GM21786 (cell line): ENCODE measurements around the gene MINK1.

Experiments
- ATAC-seq: cut with Tn5 transposase; IDR thresholded peaks from one replicate; pipeline ENCODE4 v1.9.1; 2021; ENCODE audit not compliant: unreplicated experiment

Gene MINK1

DNA sequence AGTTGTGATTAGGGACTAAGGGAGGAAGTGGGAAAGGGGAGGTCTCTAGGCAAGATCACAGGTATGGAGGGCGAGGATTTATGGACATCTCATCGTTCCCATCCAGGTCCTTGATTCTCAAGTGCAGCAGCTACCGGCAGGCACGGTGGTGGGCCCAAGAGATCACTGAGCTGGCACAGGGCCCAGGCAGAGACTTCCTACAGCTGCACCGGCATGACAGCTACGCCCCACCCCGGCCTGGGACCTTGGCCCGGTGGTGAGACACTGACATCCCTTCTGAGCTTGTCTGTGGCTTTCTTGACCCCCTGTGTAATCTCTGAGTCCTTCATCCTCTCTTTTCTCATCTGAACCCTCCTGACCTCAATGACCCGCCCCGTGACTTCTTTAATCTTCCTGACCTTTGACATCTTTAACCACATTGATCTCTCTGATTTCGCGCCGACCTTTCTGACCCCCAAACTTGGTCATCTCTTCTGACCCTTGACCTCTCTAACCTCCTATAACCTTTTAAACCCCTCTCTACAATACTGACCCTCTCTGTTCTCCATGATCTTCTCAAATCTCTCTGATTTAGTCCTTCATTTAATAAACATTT, 22.3 kb upstream of the MINK1 start:
- no peak for ATAC-seq

DNA sequence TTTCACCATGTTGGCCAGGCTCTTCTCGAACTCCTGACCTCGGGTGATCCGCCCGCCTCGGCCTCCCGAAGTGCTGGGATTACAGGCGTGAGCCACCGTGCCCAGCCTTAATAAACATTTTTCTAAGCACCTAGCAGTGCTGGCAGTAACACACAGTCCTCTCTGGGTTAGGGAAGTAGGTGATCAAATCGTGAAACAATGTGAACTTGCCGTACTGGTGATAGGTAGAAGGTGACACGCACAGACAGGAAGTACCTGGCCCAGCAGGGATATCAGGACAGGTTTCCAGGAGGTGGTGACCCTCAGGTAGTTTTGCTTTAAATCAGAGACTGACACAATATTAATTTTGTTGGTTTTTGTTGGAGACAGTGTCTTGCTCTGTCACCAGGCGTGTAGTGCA, 21.7 kb upstream of the MINK1 start:
- no peak for ATAC-seq

DNA sequence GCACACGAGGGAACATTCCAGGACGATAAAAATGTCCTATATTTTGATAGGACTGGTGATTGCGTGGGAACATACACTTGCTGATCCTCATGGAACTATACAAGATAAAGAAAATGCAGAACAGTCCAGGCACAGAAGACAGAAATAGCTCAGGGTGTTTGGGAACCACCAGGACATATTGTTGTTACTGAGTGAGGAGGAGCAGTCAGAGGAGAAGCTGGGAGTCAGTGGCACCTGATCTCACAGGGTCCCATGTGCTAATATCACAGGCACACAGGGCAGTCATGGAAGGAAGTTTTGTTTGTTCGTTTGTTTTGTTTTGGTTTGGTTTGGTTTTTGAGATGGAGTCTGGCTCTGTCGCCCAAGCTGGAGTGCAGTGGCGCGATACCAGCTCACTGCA, 20.4 kb upstream of the MINK1 start:
- ATAC-seq: no peak

DNA sequence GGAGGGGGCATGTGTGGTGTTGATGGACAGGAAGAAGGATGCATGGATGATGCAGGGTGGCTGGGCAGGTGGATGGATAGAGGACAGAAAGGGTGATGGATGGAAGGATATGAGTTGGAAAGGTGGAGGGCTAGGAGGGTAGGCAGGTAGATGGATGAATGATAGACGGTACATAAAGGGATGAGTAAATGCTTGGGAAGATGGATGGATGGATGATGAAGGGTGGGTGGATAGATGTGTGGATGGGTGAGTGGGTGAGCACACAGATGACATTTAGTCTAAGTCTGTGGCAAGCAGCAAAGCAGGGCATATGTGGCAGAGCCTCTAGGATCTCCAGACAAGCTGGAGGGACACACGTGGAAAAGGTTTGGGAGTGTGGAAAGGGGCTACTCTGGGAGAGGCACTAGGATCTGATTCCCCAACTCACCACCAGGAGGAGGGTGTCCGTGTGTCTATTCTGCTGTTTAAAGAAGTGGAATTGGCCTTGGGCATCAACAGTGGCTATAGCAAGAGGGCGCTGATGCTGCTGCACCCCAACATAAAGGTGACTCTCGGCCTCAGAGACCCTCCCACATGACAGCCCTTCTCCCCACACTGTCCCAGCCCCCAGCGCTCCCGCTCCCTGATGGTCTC, 18.0 kb upstream of the MINK1 start:
- no peak for ATAC-seq

- ATAC-seq: no peak
Measured at GRCh38 chr17:4816826-4817225, 16.3 kb upstream of the MINK1 start.

DNA sequence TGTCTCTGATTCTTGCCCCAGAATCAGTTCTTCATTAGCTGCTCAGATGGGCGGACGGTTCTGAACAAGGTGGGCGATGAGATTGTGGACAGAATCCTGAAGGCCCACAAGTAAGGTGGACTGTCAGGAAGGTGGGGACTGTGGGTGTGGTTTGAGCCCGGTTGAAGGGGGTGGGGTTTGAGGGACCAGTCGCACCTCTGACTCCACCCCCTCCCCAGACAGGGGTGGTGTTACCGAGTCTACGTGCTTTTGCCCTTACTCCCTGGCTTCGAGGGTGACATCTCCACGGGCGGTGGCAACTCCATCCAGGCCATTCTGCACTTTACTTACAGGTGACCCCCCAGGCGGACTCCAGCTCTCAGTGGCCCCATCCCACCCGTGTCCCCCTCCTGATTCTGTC, 14.9 kb upstream of the MINK1 start:
- no peak for ATAC-seq

DNA sequence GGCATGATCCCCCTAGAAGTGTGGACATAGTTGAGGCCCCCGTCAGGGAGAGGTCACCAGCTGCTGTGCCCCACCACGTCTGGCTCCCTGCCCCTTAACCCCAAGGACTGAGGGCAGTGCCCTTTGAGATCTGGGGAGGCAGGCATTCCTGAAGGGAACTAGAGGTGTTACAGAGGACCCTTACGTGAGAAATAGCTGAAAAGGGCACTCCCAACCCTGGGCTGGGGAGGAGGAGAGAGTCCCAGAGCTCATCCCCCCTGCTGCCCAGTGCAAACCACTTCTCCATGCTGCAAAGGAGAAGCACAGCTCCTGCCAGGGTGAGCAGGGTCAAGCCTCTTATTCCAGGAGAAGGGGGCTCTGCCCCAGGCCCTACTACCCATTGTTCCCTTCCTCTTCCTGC, 10.3 kb upstream of the MINK1 start:
- ATAC-seq: no peak

DNA sequence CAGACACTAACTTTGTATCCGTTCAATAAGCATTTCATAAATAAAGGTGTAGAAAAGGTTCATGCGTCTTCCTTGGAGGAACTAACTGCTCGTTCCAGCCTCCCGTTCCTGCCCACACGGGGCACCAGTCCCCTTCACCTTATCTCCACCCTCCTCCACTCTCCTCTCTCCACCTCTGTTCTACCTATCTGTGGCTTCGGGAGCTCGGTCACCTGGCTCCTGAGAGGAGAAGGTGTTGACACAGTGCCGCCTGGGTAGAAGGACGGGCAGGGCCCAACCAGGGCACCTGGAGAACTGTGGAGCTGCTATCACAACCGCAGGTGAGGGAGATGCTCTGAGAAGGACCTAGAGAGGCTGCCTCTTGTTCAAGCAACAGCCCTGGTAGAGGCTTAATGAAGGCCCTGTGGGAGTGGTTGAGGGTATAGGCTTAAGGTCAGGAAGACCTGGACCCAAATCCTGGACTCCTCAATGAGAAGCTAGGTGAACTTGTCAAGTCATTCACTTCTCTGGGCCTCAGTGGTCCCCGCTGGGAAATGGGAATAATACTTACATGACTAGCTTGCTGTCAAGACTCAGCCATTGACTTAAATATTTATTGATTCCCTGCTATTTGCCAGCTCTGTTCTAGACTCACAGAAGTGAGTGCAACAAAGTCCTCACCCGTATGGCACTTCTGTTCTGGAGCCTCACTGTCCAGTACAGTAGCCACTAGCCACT, 9.6 kb upstream of the MINK1 start:
- no peak for ATAC-seq

DNA sequence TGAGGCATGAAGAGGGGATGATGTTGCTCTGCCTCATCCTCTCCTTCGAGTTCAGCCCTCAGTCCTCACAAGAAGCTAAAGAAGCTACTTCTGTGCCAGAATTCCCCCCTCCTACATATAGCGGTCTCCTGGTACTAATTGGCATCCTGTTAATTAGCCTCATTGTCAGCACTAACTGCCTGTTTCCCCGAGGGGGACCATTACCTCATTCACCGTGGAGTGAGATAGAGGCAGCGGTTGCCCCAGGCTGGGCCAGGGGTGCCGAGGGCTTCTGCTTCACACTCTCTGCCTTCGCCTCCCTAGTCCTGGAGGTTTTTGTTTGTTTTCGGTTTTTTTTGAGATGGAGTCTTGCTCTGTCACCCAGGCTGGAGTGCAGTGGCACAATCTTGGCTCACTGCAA, 5.7 kb upstream of the MINK1 start:
- no peak for ATAC-seq

GRCh38 chr17:4832829-4833177, 337 bp upstream of the MINK1 start:
- ATAC-seq: peak; percentile 6

DNA sequence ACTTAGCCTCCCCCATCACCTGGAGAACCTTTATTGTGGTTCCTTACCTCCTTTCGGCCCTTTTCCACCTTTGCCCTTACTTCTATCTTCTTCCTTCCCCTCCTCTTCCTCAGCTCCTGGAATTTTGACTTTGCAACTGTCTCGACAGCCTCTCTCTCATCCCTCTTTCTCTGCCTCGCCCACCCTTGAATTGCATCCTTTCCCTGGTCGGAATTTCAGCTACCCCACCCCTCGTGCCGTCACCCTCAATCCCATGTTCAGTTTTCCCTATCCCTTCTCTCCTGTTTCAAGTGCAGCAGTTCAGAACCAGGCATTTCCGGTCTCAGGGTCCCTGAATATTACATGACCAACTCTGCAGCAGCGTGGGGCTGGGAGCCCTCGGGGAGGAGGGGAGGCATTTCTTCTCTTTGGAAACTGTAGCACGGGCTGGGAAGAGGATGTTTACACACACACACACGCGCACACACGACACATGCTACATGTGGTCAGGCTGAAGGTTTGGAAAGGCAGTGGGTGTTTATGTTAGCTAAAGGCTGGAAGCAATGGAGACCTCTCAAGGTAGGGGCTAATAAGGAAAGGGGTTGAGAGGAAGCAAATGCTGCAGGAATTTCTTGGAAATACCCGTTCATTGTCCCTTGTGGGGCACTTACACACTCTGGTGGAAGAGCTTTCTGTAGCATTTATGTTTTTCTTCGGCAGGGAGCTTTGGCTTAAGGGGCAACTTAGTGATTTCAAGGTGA, 971 bp downstream of the MINK1 start:
- no peak for ATAC-seq

GRCh38 chr17:4834681-4835020, 1.5 kb downstream of the MINK1 start:
- no peak for ATAC-seq

GRCh38 chr17:4836221-4836620, 3.1 kb downstream of the MINK1 start:
- no peak for ATAC-seq

GRCh38 chr17:4837471-4838308, 4.5 kb downstream of the MINK1 start:
- no peak for ATAC-seq

DNA sequence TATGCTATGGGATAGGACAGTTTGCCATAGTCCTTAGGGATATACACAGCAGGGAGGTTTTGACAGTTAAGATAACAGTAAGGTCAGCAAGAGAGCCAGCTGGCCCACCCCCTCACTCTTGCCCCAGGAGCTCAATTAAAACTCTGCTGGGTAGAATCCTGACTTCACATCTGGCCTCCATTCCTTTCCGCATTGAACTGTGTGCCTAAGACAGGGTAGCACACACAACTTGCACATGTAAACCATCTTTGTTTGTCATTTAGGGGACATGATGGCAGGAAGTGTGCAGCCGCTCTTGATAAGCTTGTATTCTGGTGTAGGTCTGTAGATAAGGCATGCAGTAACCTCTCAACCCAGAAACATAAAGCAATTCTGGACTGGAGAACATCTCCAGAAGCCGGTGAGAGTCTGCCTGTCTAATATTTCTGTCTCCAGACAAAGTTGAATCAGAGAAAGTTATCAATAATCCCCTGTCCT, 5.2 kb downstream of the MINK1 start:
- no peak for ATAC-seq

DNA sequence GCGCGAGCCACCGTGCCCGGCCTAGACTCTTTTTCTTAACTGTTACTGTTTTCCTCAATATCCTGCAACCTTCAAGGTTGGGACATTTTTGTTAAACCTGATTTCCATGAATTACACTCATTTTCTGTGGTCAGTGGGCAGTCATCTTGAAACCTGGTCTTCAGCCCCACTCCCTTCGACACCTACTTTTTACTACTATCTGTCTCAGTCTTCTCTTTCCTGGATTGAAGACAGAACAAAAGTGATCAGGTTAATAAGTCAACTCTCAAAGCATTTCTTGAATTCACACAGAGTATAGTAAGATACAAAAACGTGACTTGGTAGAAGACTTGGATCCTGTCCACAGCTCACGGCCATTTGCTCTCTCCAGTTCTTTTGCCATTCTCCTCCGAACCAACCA, 6.1 kb downstream of the MINK1 start:
- no peak for ATAC-seq

- ATAC-seq: no peak
Measured at GRCh38 chr17:4839965-4840892, 7.1 kb downstream of the MINK1 start.

DNA sequence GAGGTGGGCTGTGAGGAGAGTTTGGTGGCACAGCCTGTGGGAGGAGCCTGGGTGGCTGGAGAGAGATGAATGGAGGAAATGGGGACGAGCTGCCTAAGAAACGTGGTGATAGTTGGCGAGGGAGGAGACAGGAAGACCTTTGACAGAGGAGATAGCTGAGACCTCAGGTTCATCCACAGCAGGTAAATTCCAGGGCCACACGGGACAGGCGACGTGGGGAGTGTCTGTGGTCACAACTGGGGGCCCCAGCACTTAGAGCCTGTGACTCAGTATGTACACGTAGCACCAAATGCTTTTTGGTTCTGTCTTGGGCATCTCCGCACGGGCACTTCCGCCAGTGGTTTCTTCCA, 7.7 kb downstream of the MINK1 start:
- ATAC-seq: no peak

- no peak for ATAC-seq
Measured at GRCh38 chr17:4842376-4842775, 9.2 kb downstream of the MINK1 start.

GRCh38 chr17:4843321-4844000, 10.3 kb downstream of the MINK1 start:
- no peak for ATAC-seq
